Mammary epithelial cell (primary cell): ENCODE results near the gene STMN3.
"Not testable (repeated sequence)": the region's sequence is repeated elsewhere in the genome, so short reads cannot be mapped to it uniquely, and the experiment has no call there.

Experiments used
- EZH2 ChIP-seq: IDR thresholded peaks from 2 replicates; pipeline ENCODE4 v1.6.1; 2012; ENCODE audit warnings: low read length, inconsistent platforms, borderline replicate concordance
- TF ChIP-seq, protein P1 (sequence below), 2 donors: IDR thresholded peaks in 1 of 2; conservative IDR thresholded peaks in 1 of 2; 2 replicates each; pipeline ENCODE4 v1.5.1; 2011 to 2012; ENCODE audit warnings: inconsistent platforms in 2 of 2, low read length in 2 of 2, mild to moderate bottlenecking in 2 of 2, control low read depth in 1 of 2, low read depth in 1 of 2; ENCODE audit not compliant: insufficient read depth in 1 of 2; ENCODE audit errors: extremely low read depth in 1 of 2

GRCh38 chr20:63631426-63631825 is 21.8 kb downstream of the STMN3 start:
- TF ChIP-seq, protein P1, sequence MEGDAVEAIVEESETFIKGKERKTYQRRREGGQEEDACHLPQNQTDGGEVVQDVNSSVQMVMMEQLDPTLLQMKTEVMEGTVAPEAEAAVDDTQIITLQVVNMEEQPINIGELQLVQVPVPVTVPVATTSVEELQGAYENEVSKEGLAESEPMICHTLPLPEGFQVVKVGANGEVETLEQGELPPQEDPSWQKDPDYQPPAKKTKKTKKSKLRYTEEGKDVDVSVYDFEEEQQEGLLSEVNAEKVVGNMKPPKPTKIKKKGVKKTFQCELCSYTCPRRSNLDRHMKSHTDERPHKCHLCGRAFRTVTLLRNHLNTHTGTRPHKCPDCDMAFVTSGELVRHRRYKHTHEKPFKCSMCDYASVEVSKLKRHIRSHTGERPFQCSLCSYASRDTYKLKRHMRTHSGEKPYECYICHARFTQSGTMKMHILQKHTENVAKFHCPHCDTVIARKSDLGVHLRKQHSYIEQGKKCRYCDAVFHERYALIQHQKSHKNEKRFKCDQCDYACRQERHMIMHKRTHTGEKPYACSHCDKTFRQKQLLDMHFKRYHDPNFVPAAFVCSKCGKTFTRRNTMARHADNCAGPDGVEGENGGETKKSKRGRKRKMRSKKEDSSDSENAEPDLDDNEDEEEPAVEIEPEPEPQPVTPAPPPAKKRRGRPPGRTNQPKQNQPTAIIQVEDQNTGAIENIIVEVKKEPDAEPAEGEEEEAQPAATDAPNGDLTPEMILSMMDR (conservative IDR thresholded peaks at IDR 0.05 in 1 of 2, IDR thresholded peaks at IDR 0.05 in 1 of 2; ENCODE audit: extremely low read depth in 1 of 2, insufficient read depth in 1 of 2, low read depth in 1 of 2, low read length in 2 of 2), result not testable (repeated sequence)
- not testable (repeated sequence) for TF ChIP-seq EZH2
